Measurements from ENCODE around the gene CNOT4. TPM values are rescaled to one million over a fixed set of nuclear protein-coding genes. Genes with fewer than 3 reads are reported as not detected.

CNOT4 gene
- total RNA-seq, 4 donors from 2014 or later: 17.8 to 35.0 (median 26.2) TPM

DNA sequence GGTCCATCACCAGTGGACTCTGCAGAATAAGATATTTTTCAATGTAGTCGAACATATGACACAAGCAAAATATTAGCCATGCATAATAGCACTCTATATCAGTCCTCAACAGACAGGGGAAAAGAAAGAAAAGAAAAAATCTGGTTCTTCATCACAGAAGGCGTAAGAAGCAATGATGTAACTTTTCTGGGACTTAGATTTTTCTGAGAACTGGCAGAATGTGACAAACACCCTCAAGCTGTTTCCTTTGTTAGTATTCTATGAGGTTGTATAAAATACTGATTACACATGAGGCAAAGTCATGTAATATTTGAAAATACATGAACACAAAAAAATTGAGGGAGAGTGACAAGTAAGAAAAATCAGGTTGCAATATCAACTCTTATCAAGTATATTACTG, 84.9 kb downstream of the CNOT4 start:
- Histone ChIP-seq H3K9me3 (no peaks in the 10 kb centered on the region), H3K4me3 (no peak overlapping the region), H3K27ac (no peak overlapping the region), H3K4me1 (peaks cover 0 to 11% (median 0%) of the 10 kb centered on the region in 3 donors), H3K27me3 (no peaks in the 10 kb centered on the region), H3K36me3 (no peaks in the 10 kb centered on the region)
- WGBS, 2 donors (ENCODE audit: low coverage in 1 of 2): 85 to 87% methylated on average over 2 of the region's 2 CpGs
- no peak for TF ChIP-seq CTCF (IDR thresholded peaks at IDR 0.05)
- no peak for TF ChIP-seq EP300 (IDR thresholded peaks at IDR 0.05)
- no peak for TF ChIP-seq POLR2AphosphoS5 (IDR thresholded peaks at IDR 0.05)
- no peak for TF ChIP-seq POLR2A (IDR thresholded peaks at IDR 0.05)
- ATAC-seq: no peak

GRCh38 chr7:135420786-135421185, 89.1 kb downstream of the CNOT4 start:
- TF ChIP-seq POLR2AphosphoS5 (IDR thresholded peaks at IDR 0.05) (no peak), POLR2A (IDR thresholded peaks at IDR 0.05) (no peak)
- H3K4me3 ChIP-seq: no peak overlapping the region
- WGBS, 2 donors (ENCODE audit: low coverage in 1 of 2): 78 to 80% methylated on average over 4 of the region's 4 CpGs
- no peaks in the 10 kb centered on the region for H3K9me3 ChIP-seq
- peaks cover 0 to 5% of the 10 kb centered on the region in 2 donors for H3K36me3 ChIP-seq
- H3K27ac ChIP-seq: no peak overlapping the region
- no peaks in the 10 kb centered on the region for H3K4me1 ChIP-seq
- no peak for ATAC-seq
- H3K27me3 ChIP-seq: no peaks in the 10 kb centered on the region

DNA sequence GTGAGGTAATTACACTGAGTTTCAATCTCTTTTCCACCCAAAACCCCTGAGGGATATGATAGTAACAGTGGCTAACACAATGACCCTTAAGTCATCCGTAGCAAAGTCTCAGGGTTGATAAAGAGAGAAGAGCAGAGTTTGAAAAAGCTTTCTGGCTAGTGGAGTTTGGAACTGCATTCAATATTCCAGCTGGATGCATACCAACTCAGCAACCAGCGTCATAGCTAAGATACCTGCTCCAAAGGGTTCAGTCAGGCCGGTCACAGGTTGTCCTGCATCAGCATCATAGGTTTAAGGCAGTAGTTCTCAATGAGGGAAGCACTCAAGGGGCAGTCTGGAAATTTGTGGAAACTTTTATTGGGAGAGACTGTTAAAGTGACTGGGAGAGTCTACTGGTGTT, 93.5 kb downstream of the CNOT4 start:
- Histone ChIP-seq H3K27ac (no peak overlapping the region), H3K4me1 (no peaks in the 10 kb centered on the region), H3K36me3 (peaks cover 0 to 19% of the 10 kb centered on the region in 2 donors), H3K9me3 (no peaks in the 10 kb centered on the region), H3K4me3 (no peak overlapping the region), H3K27me3 (no peaks in the 10 kb centered on the region)
- 92 to 98% methylated on average over 2 to 3 of the region's 3 CpGs for WGBS, 2 donors (ENCODE audit: low coverage in 1 of 2)
- TF ChIP-seq EP300 (IDR thresholded peaks at IDR 0.05): no peak
- TF ChIP-seq CTCF (IDR thresholded peaks at IDR 0.05): no peak
- no peak for TF ChIP-seq POLR2A (IDR thresholded peaks at IDR 0.05)
- TF ChIP-seq POLR2AphosphoS5 (IDR thresholded peaks at IDR 0.05): no peak
- no peak for ATAC-seq

DNA sequence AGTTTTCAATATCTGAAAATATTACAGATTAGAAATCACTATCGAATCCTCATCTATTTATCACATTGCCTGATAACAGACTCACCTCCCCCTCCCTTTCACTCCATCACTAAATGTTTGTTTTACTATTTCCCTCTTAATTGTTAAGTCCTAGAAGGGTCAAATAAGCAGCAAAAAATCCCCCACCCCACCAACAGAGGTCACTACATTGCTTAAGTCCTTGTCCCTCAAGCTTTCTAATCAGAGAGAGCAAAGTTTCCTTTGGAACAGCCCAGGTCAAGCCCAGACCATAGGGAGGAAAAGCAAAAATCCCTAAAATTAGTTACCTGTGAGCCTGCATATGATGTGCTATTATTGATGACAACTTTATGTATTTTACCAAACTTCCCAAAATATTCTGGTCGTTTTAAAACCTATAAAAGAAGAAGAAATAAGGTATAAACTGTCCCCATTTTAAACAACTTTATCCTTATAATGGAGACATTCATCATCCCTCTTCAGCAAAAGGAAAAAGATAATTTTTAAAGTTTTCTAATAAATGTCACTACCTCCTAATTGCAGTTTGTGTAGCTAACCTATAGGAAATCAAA, 95.0 kb downstream of the CNOT4 start:
- no peaks in the 10 kb centered on the region for H3K27me3 ChIP-seq
- WGBS, 2 donors (ENCODE audit: low coverage in 1 of 2): 74 to 88% methylated on average over 2 of the region's 2 CpGs
- peaks cover 0 to 25% of the 10 kb centered on the region in 2 donors for H3K36me3 ChIP-seq
- no peak overlapping the region for H3K4me3 ChIP-seq
- ATAC-seq: no peak
- no peaks in the 10 kb centered on the region for H3K4me1 ChIP-seq
- no peak overlapping the region for H3K27ac ChIP-seq
- TF ChIP-seq POLR2AphosphoS5 (IDR thresholded peaks at IDR 0.05) (no peak), CTCF (IDR thresholded peaks at IDR 0.05) (peak in 2 of 4 experiments; percentile 36 to 49)
- H3K9me3 ChIP-seq: no peaks in the 10 kb centered on the region

DNA sequence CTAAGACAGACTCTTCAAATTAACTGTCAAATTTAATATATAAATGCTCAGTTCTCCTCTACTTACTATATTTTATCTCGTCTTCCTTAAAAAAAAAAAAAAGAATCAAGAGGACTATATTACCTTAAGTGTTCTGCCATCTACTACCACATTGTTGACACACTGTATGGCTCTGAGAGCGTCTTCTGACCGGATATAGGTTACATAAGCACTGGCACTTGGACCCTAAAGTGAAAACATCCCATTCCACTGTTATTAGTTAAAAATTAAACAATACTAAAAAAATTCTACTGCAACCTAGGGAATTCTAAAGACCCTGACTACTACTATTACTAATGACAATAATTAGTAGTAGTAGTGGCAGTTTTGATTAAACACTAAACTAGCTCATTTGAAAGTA, 95.7 kb downstream of the CNOT4 start:
- no peak overlapping the region for H3K4me3 ChIP-seq
- no peaks in the 10 kb centered on the region for H3K9me3 ChIP-seq
- ATAC-seq: no peak
- H3K36me3 ChIP-seq: peaks cover 0 to 26% of the 10 kb centered on the region in 2 donors
- H3K27ac ChIP-seq: no peak overlapping the region
- no peak for TF ChIP-seq POLR2A (IDR thresholded peaks at IDR 0.05)
- TF ChIP-seq POLR2AphosphoS5 (IDR thresholded peaks at IDR 0.05): no peak
- TF ChIP-seq CTCF (IDR thresholded peaks at IDR 0.05): no peak
- TF ChIP-seq EP300 (IDR thresholded peaks at IDR 0.05): no peak
- WGBS, 2 donors (ENCODE audit: low coverage in 1 of 2): 77 to 96% methylated on average over 3 of the region's 3 CpGs
- H3K4me1 ChIP-seq: no peaks in the 10 kb centered on the region
- H3K27me3 ChIP-seq: no peaks in the 10 kb centered on the region
